ENCODE measurements around the gene QRSL1.
"Not testable (repeated sequence)": the region's sequence is repeated elsewhere in the genome, so short reads cannot be mapped to it uniquely, and the experiment has no call there.

The QRSL1 gene

GRCh38 chr6:106629103-106629858 lies at the start of gene QRSL1, which contains the start of gene RTN4IP1:
Gene QRSL1, plus strand, starts transcription at chr6:106629578. Its CDS starts 104 bp downstream, at chr6:106629682.
Gene RTN4IP1, minus strand, starts transcription at chr6:106629498. Its CDS starts 477 bp downstream, at chr6:106629021.
- no peaks in the 10 kb centered on the region for H3K36me3 ChIP-seq (ENCODE audit: control insufficient read depth, insufficient read depth, low read length)
- H3K4me1 ChIP-seq (ENCODE audit: control insufficient read depth, insufficient read depth, low read length): peaks cover 21% of the 10 kb centered on the region
- H3K9me3 ChIP-seq (ENCODE audit: control insufficient read depth, insufficient read depth, low read length): no peaks in the 10 kb centered on the region
- peak within 1 kb of the TSS; percentile 97 for H3K4me3 ChIP-seq (ENCODE audit: low read depth, low read length)
- no peaks in the 10 kb centered on the region for H3K27me3 ChIP-seq (ENCODE audit: control insufficient read depth, insufficient read depth, low read length)
- peak within 1 kb of the TSS; percentile 71 for H3K9ac ChIP-seq (ENCODE audit: low read depth, low read length)

GRCh38 chr6:106581468-106581867 lies 47.9 kb upstream of the QRSL1 start:
- Histone ChIP-seq H3K4me3 (ENCODE audit: low read depth, low read length) (no peak overlapping the region), H3K9ac (ENCODE audit: low read depth, low read length) (no peak overlapping the region), H3K36me3 (ENCODE audit: control insufficient read depth, insufficient read depth, low read length) (peaks cover 15% of the 10 kb centered on the region), H3K4me1 (ENCODE audit: control insufficient read depth, insufficient read depth, low read length) (peaks cover 7% of the 10 kb centered on the region), H3K9me3 (ENCODE audit: control insufficient read depth, insufficient read depth, low read length) (no peaks in the 10 kb centered on the region), H3K27me3 (ENCODE audit: control insufficient read depth, insufficient read depth, low read length) (no peaks in the 10 kb centered on the region)

- Histone ChIP-seq H3K9me3 (ENCODE audit: control insufficient read depth, insufficient read depth, low read length) (no peaks in the 10 kb centered on the region), H3K4me1 (ENCODE audit: control insufficient read depth, insufficient read depth, low read length) (peaks cover 7% of the 10 kb centered on the region), H3K27me3 (ENCODE audit: control insufficient read depth, insufficient read depth, low read length) (no peaks in the 10 kb centered on the region), H3K36me3 (ENCODE audit: control insufficient read depth, insufficient read depth, low read length) (peaks cover 6% of the 10 kb centered on the region), H3K9ac (ENCODE audit: low read depth, low read length) (peak overlapping the region; percentile 9), H3K4me3 (ENCODE audit: low read depth, low read length) (no peak overlapping the region)
Observed at GRCh38 chr6:106586815-106587415, 42.5 kb upstream of the QRSL1 start.

GRCh38 chr6:106588937-106589336 lies 40.4 kb upstream of the QRSL1 start:
- H3K4me3 ChIP-seq (ENCODE audit: low read depth, low read length); H3K4me1 ChIP-seq (ENCODE audit: control insufficient read depth, insufficient read depth, low read length); H3K9me3 ChIP-seq (ENCODE audit: control insufficient read depth, insufficient read depth, low read length); H3K9ac ChIP-seq (ENCODE audit: low read depth, low read length); H3K27me3 ChIP-seq (ENCODE audit: control insufficient read depth, insufficient read depth, low read length); H3K36me3 ChIP-seq (ENCODE audit: control insufficient read depth, insufficient read depth, low read length): not testable (repeated sequence)

- H3K9me3 ChIP-seq (ENCODE audit: control insufficient read depth, insufficient read depth, low read length): no peaks in the 10 kb centered on the region
- no peak overlapping the region for H3K4me3 ChIP-seq (ENCODE audit: low read depth, low read length)
- H3K36me3 ChIP-seq (ENCODE audit: control insufficient read depth, insufficient read depth, low read length): no peaks in the 10 kb centered on the region
- no peaks in the 10 kb centered on the region for H3K4me1 ChIP-seq (ENCODE audit: control insufficient read depth, insufficient read depth, low read length)
- H3K27me3 ChIP-seq (ENCODE audit: control insufficient read depth, insufficient read depth, low read length): no peaks in the 10 kb centered on the region
- H3K9ac ChIP-seq (ENCODE audit: low read depth, low read length): no peak overlapping the region
Observed at GRCh38 chr6:106591111-106591825, 38.1 kb upstream of the QRSL1 start.

GRCh38 chr6:106599440-106599839 lies 29.9 kb upstream of the QRSL1 start:
- no peaks in the 10 kb centered on the region for H3K36me3 ChIP-seq (ENCODE audit: control insufficient read depth, insufficient read depth, low read length)
- H3K9me3 ChIP-seq (ENCODE audit: control insufficient read depth, insufficient read depth, low read length): no peaks in the 10 kb centered on the region

GRCh38 chr6:106600329-106600728 lies 29.0 kb upstream of the QRSL1 start:
- H3K36me3 ChIP-seq (ENCODE audit: control insufficient read depth, insufficient read depth, low read length): no peaks in the 10 kb centered on the region
- no peaks in the 10 kb centered on the region for H3K4me1 ChIP-seq (ENCODE audit: control insufficient read depth, insufficient read depth, low read length)
- H3K9ac ChIP-seq (ENCODE audit: low read depth, low read length): no peak overlapping the region
- H3K27me3 ChIP-seq (ENCODE audit: control insufficient read depth, insufficient read depth, low read length): no peaks in the 10 kb centered on the region
- no peak overlapping the region for H3K4me3 ChIP-seq (ENCODE audit: low read depth, low read length)
- H3K9me3 ChIP-seq (ENCODE audit: control insufficient read depth, insufficient read depth, low read length): no peaks in the 10 kb centered on the region

More at GRCh38 chr6:106599440-106599839, 29.9 kb upstream of the QRSL1 start:
- H3K9ac ChIP-seq (ENCODE audit: low read depth, low read length): no peak overlapping the region
- no peak overlapping the region for H3K4me3 ChIP-seq (ENCODE audit: low read depth, low read length)
- H3K4me1 ChIP-seq (ENCODE audit: control insufficient read depth, insufficient read depth, low read length): no peaks in the 10 kb centered on the region
- H3K27me3 ChIP-seq (ENCODE audit: control insufficient read depth, insufficient read depth, low read length): no peaks in the 10 kb centered on the region

GRCh38 chr6:106608080-106608668 lies 21.2 kb upstream of the QRSL1 start:
- H3K9ac ChIP-seq (ENCODE audit: low read depth, low read length): no peak overlapping the region
- no peaks in the 10 kb centered on the region for H3K9me3 ChIP-seq (ENCODE audit: control insufficient read depth, insufficient read depth, low read length)
- no peaks in the 10 kb centered on the region for H3K27me3 ChIP-seq (ENCODE audit: control insufficient read depth, insufficient read depth, low read length)
- no peaks in the 10 kb centered on the region for H3K36me3 ChIP-seq (ENCODE audit: control insufficient read depth, insufficient read depth, low read length)
- H3K4me3 ChIP-seq (ENCODE audit: low read depth, low read length): no peak overlapping the region
- peaks cover 6% of the 10 kb centered on the region for H3K4me1 ChIP-seq (ENCODE audit: control insufficient read depth, insufficient read depth, low read length)

- Histone ChIP-seq H3K9me3 (ENCODE audit: control insufficient read depth, insufficient read depth, low read length) (no peaks in the 10 kb centered on the region), H3K4me1 (ENCODE audit: control insufficient read depth, insufficient read depth, low read length) (peaks cover 19% of the 10 kb centered on the region), H3K27me3 (ENCODE audit: control insufficient read depth, insufficient read depth, low read length) (no peaks in the 10 kb centered on the region), H3K4me3 (ENCODE audit: low read depth, low read length) (no peak overlapping the region), H3K36me3 (ENCODE audit: control insufficient read depth, insufficient read depth, low read length) (no peaks in the 10 kb centered on the region), H3K9ac (ENCODE audit: low read depth, low read length) (no peak overlapping the region)
Observed at GRCh38 chr6:106609699-106610098, 19.7 kb upstream of the QRSL1 start.

- H3K9me3 ChIP-seq (ENCODE audit: control insufficient read depth, insufficient read depth, low read length): no peaks in the 10 kb centered on the region
- no peak overlapping the region for H3K9ac ChIP-seq (ENCODE audit: low read depth, low read length)
- no peaks in the 10 kb centered on the region for H3K36me3 ChIP-seq (ENCODE audit: control insufficient read depth, insufficient read depth, low read length)
- no peak overlapping the region for H3K4me3 ChIP-seq (ENCODE audit: low read depth, low read length)
- H3K4me1 ChIP-seq (ENCODE audit: control insufficient read depth, insufficient read depth, low read length): peaks cover 19% of the 10 kb centered on the region
- no peaks in the 10 kb centered on the region for H3K27me3 ChIP-seq (ENCODE audit: control insufficient read depth, insufficient read depth, low read length)
Observed at GRCh38 chr6:106611030-106611429, 18.3 kb upstream of the QRSL1 start.

- Histone ChIP-seq H3K9ac (ENCODE audit: low read depth, low read length) (no peak overlapping the region), H3K27me3 (ENCODE audit: control insufficient read depth, insufficient read depth, low read length) (no peaks in the 10 kb centered on the region), H3K36me3 (ENCODE audit: control insufficient read depth, insufficient read depth, low read length) (no peaks in the 10 kb centered on the region), H3K4me1 (ENCODE audit: control insufficient read depth, insufficient read depth, low read length) (peaks cover 19% of the 10 kb centered on the region), H3K4me3 (ENCODE audit: low read depth, low read length) (no peak overlapping the region), H3K9me3 (ENCODE audit: control insufficient read depth, insufficient read depth, low read length) (no peaks in the 10 kb centered on the region)
Observed at GRCh38 chr6:106612671-106613416, 16.5 kb upstream of the QRSL1 start.

All from iPS-15b (cell line).